A673 (cell line): Measurements from ENCODE around the gene GRIK4. TPM values are rescaled to one million over a fixed set of nuclear protein-coding genes. Genes with fewer than 3 reads are reported as not detected.

Source experiments
- BruUV-seq: library from RNA; stranded (reverse); fragments of 400-500 nt; replicated peaks from 2 replicates; lab custom pipeline; 2021; lab: Mats Ljungman, UMichigan
- CTCF ChIA-PET: fragments of 300-600 bp; sonication (Branson Sonifier 250); formaldehyde crosslinking; loops from one replicate; lab custom pipeline; 2022; ENCODE audit warnings: antibody characterized with exemption; lab: Charles Lee
- POLR2A ChIA-PET: fragments of 300-600 bp; sonication (Branson Sonifier 250); formaldehyde crosslinking; loops from one replicate; lab custom pipeline; 2022; ENCODE audit warnings: antibody characterized with exemption; ENCODE audit not compliant: low non-redundant PET; lab: Charles Lee
- DNase-seq: peaks from one replicate; pipeline ENCODE4 v3.0.0-alpha.2; 2015; ENCODE audit warnings: low spot score
- H3K27ac ChIP-seq: fragments of 200-600 bp; sonication (generic); 2 replicates; pipeline ENCODE4 v1.5.1; 2016; ENCODE audit warnings: mixed run types, low read depth, mild to moderate bottlenecking, mixed read lengths, antibody characterized with exemption, low read length; ENCODE audit not compliant: poor library complexity, severe bottlenecking
- H3K27me3 ChIP-seq: fragments of 200-600 bp; sonication (generic); replicated peaks from 2 replicates; pipeline ENCODE4 v1.6.1; 2017; ENCODE audit warnings: mixed run types, low read depth, mild to moderate bottlenecking, mixed read lengths, antibody characterized with exemption, low read length; ENCODE audit not compliant: insufficient read depth, poor library complexity
- H3K36me3 ChIP-seq: fragments of 200-600 bp; sonication (generic); 2 replicates; pipeline ENCODE4 v1.6.1; 2016; ENCODE audit warnings: mixed run types, mild to moderate bottlenecking, mixed read lengths, antibody characterized with exemption, low read length; ENCODE audit not compliant: insufficient read depth, poor library complexity, severe bottlenecking
- H3K4me1 ChIP-seq: fragments of 200-600 bp; sonication (generic); 2 replicates; pipeline ENCODE4 v1.6.1; 2017; ENCODE audit warnings: mixed run types, mild to moderate bottlenecking, mixed read lengths, antibody characterized with exemption, low read length; ENCODE audit not compliant: insufficient read depth, poor library complexity, severe bottlenecking
- H3K4me3 ChIP-seq: fragments of 200-600 bp; sonication (generic); 2 replicates; pipeline ENCODE4 v1.5.1; 2016; ENCODE audit warnings: low read depth, mixed run types, mild to moderate bottlenecking, mixed read lengths, low read length; ENCODE audit not compliant: poor library complexity, severe bottlenecking
- H3K9me3 ChIP-seq: fragments of 200-600 bp; sonication (generic); 2 replicates; pipeline ENCODE4 v1.6.1; 2016; ENCODE audit warnings: mixed run types, low read depth, mild to moderate bottlenecking, mixed read lengths, antibody characterized with exemption, low read length; ENCODE audit not compliant: poor library complexity, severe bottlenecking
- CTCF ChIP-seq: fragments of 300-800, 200-600 bp; sonication (generic); conservative IDR thresholded peaks from 2 replicates; pipeline ENCODE4 v1.5.1; 2017; ENCODE audit warnings: low read depth, mild to moderate bottlenecking, antibody characterized with exemption, low read length, moderate library complexity, mixed read lengths
- EZH2 ChIP-seq: fragments of 200-600 bp; sonication (generic); IDR thresholded peaks from 2 replicates; pipeline ENCODE4 v1.6.1; 2017; ENCODE audit warnings: borderline replicate concordance, low read depth, mild to moderate bottlenecking, mixed read lengths, antibody characterized with exemption, low read length; ENCODE audit not compliant: poor library complexity, severe bottlenecking
- intact Hi-C: fragments of 100-400 bp; cut with micrococcal nuclease; formaldehyde crosslinking; loops from one replicate; pipeline ENCODE4 v1.10.0; 2022; ENCODE audit not compliant: unreplicated experiment
- total RNA-seq: library from RNA; stranded (reverse); gene quantifications from 2 replicates; pipeline ENCODE4 v1.2.3, GENCODE V29; 2021

GRIK4 gene
- total RNA-seq, 1 experiment from 2014 or later = not detected

GRCh38 chr11:120792306-120792705 lies 280.8 kb downstream of the GRIK4 start:
- Histone ChIP-seq H3K4me3 (no peak overlapping the region), H3K27me3 (peaks cover 59% of the 10 kb centered on the region), H3K36me3 (no peaks in the 10 kb centered on the region), H3K9me3 (no peaks in the 10 kb centered on the region), H3K4me1 (no peaks in the 10 kb centered on the region), H3K27ac (no peak overlapping the region)
- TF ChIP-seq CTCF = no peak
- TF ChIP-seq EZH2 = no peak
- DNase-seq = no peak
- no TSS peak for BruUV-seq
- intact Hi-C loops = no loop called here
- CTCF ChIA-PET = no interaction called here
- POLR2A ChIA-PET = no interaction called here

- intact Hi-C loops = no loop called here
- CTCF ChIA-PET = no interaction called here
- POLR2A ChIA-PET = no interaction called here
- peaks cover 59% of the 10 kb centered on the region for H3K27me3 ChIP-seq
- no peak overlapping the region for H3K4me3 ChIP-seq
- TF ChIP-seq CTCF = no peak
- TF ChIP-seq EZH2 = no peak
- no peak for DNase-seq
- no peak overlapping the region for H3K27ac ChIP-seq
- H3K4me1 ChIP-seq = no peaks in the 10 kb centered on the region
- no TSS peak for BruUV-seq
- H3K9me3 ChIP-seq = no peaks in the 10 kb centered on the region
- no peaks in the 10 kb centered on the region for H3K36me3 ChIP-seq
Measured at GRCh38 chr11:120793150-120793549, 281.6 kb downstream of the GRIK4 start.

- Histone ChIP-seq H3K4me1 (no peaks in the 10 kb centered on the region), H3K27ac (no peak overlapping the region), H3K27me3 (peaks cover 53% of the 10 kb centered on the region), H3K9me3 (no peaks in the 10 kb centered on the region), H3K36me3 (no peaks in the 10 kb centered on the region), H3K4me3 (no peak overlapping the region)
- intact Hi-C loops = no loop called here
- BruUV-seq = no TSS peak
- no peak for DNase-seq
- POLR2A ChIA-PET = no interaction called here
- no peak for TF ChIP-seq EZH2
- no peak for TF ChIP-seq CTCF
- CTCF ChIA-PET = no interaction called here
Measured at GRCh38 chr11:120793806-120794479, 282.4 kb downstream of the GRIK4 start.
